ENCODE results near the gene BTBD9.

The BTBD9 gene

DNA sequence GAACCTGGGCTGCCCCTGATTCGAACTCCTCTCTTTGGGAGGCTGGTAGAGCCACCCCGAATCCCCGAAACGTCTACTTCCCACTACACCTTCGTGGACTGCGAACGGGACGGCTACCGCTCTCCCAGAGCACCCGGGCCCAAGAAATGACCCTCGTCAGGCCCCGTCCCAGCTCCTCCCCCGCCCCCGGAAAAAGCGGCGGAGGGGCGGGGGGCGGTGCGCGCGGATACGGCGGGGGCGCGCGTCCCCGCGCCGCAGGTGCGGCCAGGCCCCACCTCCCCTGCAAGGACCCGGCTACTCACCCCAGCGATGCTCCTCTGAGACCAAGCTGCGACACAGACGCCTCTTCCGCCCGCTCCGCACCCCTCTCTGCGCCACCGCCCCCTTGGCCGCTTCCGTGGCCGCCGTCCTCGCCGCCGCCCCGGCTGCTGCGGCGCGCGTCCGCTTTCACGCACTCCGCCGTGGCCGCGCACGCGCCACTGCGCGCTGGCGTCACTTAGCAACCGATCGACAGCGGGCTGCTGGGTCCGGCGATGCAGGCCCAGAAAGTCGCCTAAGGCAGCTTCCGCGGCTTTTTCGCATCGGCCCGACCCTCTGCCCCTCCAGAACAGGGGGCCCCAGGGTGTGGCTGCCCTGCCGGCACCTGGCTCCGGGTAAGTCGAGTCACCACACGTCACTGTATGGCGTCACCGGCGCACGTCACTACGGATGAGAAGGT, at the start of gene BTBD9:
BTBD9 (minus strand) TSS at position 432 of the 718 bp plus-strand sequence.
- DNase-seq (ENCODE audit: low read depth in 2 of 3, low spot score in 2 of 3): peak; percentile 61 to 71 (median 64)

DNA sequence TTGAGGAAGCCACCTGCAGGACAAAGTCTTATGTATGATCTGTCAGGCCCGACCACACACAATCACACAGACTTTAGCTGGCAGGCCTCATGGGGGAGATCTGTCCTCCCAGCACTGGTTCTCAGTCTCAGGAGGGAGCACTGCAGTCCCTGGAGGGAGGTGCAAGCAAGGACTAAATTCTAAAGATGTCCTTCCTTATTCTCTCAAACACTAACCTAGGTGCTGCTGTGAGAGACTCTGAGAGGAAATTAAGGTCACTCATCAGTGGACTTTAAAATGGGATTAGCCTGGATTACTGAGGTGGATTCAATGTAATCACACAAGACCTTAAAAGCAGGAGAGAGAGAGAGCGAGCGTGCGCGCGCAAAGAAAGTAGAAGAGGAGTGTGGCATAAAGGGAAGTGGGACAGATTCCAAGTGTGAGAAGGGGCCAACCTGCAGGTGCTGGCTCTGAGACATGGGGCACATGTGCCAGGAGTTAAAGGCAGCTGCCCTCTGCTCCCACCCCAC, 48.9 kb upstream of the BTBD9 start:
- DNase-seq (ENCODE audit: low read depth in 2 of 3, low spot score in 2 of 3): no peak

DNA sequence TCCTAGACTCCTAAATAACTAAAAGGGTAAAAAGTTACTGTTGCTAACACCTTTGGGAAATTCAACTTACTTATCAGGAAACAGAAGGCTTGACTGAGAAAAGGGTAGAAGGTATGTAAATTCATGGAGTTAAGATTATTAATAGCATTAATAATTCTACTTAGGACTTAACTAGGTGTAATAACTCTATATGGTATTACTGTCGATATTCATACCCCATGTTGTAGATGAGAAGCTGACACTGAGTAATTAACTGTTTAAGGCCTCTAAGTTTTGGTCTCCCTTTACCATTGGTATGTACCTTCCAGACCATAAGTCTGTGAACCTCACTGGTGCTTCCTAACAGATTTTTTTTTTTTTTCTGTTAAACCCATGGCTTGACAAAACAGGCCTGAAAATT, 47.8 kb upstream of the BTBD9 start:
- no peak for DNase-seq (ENCODE audit: low read depth in 2 of 3, low spot score in 2 of 3)

DNA sequence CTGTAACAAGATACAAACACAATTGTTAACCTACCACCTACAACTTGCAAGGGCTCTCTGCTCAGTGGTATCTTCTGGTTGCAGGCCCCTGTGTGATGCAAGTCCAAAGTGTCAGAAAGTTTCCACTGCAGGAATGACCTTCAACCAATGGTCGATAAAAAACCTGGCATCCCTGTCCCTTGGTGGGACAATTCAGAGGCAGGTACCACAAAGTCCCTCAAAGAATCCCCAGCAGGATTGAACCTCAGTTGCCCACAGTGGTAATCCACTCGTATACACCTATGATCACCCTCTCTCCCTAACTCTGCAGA, 47.3 kb upstream of the BTBD9 start:
- no peak for DNase-seq (ENCODE audit: low read depth in 2 of 3, low spot score in 2 of 3)

DNA sequence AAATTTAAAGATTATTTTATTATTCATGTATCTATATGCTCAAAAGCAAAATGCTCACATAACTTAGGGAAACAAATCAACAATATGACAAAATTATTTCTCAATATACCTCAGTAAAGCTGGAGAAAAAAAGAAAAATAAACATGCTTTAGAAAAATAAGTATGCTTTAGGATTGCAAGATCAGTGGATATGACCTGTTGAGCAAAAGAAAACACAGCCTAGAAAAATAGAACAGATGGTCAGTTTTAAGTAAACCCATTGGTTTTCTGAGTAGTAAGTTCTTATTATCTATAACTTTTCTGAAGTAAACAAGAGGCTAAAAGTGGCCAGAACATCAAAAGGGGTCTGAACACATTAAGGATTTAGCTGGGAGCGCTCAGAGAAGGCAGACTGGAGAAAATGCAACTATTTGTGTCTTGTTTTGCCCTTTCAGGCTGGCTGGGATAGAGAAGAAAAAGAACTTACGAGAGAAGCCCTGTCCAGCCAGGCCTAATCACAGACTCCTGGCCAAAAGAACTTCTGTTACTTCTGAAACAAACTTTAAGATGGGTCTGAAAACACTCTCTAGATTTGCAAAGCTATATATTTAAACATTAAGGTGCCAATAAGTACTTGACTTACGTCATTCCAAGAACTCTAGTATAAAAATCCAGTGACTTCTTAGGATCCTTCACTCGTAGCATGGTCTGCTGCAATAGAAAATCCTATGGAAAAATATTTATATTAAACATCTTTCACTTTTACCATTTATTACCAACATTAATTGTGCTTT, 46.7 kb upstream of the BTBD9 start:
- no peak for DNase-seq (ENCODE audit: low read depth in 2 of 3, low spot score in 2 of 3)

DNA sequence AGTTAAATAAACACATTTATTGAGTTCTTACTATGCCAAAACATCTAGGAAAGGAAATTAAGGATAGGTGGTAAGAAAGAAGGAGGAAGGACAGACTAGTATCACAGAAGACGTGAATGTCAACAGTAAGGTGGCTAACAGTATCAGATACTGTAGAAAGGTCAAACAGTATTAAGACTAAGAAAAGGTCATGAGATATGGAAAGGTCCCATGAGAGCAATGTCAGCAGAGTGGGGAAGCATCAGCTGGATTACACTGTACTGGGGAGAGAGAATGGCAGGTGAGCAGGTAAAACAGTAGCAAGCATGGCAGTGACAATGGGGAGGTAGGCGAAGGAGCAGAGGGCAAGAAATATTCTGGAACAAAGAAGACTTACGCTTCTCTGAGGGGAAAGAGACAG, 45.2 kb upstream of the BTBD9 start:
- no peak for DNase-seq (ENCODE audit: low read depth in 2 of 3, low spot score in 2 of 3)

DNA sequence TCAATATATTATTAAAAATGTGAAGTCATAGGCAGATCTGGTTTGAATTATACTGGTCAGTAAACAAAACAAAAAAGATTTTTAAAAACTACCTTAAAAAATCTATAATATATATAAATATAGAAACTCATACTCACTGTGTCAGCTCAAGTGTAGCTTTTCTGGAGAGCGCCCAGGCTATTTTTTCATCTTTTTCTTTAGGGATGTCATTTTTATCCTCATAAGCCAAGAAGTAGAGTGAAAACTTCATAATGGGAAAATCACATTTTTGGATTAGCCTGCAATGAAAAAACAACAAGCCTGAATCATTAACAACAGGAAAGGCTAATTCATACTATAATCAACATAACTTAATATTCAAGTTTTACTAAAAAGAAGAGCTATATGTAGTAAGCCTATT, 44.5 kb upstream of the BTBD9 start:
- no peak for DNase-seq (ENCODE audit: low read depth in 2 of 3, low spot score in 2 of 3)

DNA sequence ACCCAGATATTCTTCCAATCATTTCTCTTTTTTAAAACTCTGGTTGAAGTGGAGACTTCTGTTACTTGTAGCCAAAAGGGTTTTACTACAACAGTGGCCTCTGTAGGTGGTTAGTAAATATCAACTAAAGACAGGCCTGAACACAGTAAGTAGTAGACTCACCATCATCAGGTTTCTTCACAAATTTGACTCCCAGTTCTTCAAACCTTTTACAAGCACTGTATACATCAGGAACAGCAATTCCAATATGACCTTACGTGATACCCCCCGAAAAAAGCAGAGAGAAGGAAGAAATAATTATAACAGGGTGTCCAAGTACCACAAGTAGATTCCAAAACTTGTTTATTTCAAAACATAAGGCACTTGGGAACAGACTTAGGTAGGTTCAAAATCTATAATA, 42.1 kb upstream of the BTBD9 start:
- no peak for DNase-seq (ENCODE audit: low read depth in 2 of 3, low spot score in 2 of 3)

DNA sequence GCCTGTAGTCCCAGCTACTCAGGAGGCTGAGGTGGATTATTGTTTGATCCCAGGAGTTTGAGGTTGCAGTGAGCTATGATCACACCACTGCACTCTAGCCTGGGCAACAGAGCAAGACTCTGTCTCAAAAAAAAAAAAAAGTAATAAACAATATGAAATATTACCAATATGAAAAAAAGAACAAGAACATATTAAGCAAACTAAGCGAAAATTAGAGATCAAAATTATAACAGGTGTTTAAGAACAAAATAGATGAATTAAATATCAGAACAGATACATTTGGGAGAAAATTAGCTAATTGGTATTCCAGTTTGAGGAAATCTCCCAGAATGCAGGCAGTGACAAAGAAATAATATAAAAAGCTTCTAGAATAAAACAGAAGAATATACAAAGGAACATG, 39.9 kb upstream of the BTBD9 start:
- DNase-seq (ENCODE audit: low read depth in 2 of 3, low spot score in 2 of 3): no peak

DNA sequence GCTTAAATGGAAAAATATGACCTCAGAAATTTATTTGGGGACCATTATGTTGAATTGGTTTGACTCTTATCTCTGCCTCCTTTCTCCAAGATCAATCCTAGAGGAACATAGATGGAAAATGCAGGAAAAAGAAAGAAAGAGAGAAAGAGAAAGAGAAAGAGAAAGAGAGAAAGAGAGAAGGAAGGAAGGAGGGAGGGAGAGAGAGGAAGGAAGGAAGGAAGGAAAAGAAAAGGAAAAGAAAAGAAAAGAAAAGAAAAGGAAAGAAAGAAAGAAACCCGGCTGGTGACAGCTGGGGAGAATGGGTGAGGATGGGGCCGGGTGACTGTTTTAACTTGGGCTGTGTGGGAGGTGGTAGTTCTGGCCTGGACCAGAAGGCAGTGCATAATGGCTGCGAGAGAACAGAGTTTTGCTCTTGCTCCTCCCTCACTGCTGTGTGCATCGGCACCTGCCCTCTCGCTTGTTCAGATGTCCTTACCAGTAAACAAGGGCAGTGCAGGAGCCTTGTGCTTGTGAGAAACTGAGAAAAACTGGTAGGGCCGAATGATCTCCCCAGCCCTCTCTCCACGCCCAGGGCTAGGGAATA, 38.5 kb upstream of the BTBD9 start:
- no peak for DNase-seq (ENCODE audit: low read depth in 2 of 3, low spot score in 2 of 3)

DNA sequence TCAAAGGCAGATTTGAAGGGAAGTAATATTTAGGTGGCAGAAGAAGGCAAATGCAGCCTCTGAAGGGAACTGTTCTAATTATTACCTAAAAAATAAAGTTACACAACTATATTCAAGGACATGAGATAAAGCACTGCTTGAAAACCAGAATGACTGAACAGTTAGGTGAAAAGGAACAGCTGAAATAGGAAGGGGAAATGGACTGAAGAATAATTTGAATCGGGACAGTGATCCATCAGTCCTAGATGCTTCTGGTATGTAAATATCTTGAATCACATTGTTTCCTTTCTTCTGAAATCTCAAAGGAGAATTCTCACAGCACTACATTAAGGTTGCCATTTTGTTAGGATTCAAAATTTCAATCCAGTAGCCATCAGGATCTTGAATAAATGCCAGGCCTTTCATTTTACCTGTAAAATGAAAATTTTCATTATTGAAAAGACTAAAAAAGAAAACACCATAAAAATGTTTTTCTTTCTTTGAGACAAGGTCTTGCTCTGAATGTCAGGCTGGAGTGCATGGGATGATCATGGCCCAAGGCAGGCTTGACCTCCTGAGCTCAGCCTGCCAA, 37.3 kb upstream of the BTBD9 start:
- DNase-seq (ENCODE audit: low read depth in 2 of 3, low spot score in 2 of 3): no peak

DNA sequence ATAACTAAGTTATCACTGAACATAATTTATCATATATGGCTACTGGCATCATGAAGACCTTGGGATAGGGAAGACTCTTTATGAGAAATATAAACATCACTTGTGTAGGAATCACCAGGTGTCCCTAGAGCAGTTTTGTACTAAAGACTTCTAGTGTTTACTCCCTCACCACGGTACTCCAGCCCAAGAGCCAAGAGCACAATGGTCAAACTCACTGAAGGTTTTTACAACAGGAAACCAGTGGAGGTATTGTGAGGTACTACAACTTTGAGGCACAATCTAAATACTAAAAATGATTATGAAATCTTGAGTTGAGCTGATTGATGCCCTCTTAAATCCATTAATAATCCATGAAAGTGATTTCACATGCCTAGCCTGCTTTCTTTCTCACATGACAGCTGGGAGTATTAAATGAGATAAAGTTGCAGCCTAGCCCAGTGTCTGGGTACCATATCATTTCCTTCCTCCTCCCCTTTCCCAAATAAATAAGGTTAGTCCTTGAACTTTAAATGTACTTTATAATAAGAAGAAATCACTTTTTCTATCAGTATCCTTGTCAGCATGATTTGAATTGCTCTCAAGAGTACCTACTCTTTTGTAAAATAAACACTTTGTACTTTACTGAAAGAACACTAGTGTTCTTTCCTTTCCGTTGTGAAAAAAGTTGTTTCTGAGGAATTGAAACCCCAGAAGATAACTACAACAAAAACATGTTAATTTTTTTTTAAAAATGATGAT, 36.7 kb upstream of the BTBD9 start:
- DNase-seq (ENCODE audit: low read depth in 2 of 3, low spot score in 2 of 3): no peak

DNA sequence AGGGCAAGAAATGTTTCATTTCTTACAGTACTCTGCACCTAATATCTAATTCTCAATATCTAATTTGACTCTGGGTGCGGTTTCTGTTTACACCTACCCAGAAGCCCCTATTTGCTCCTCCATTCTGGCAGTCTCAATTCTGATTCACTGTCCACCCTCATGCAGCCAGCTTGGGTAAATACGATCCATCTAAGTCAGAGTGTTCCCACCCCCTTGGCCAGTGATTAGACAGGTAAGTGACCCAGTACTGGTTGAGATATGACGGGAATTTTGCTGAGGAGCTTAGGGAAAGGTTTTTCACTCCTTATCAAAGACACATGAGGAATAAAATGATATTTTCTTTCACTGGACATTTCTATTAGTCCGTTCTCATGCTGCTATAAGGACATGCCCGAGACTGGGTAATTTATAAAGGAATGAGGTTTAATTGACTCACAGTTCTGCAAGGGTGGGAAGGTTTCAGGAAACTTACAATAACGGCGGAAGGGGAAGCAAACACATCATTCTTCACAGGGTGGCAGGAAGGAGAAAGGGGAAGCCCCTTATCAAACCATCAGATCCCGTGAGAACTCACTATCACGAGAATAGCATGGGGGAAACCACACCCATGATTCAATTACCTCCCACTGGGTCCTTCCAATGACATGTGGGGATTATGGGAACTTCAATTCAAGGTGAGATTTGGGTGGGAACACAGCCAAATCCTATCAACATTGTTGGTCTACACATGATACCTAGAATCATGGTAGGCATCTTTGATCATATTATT, 33.9 kb upstream of the BTBD9 start:
- no peak for DNase-seq (ENCODE audit: low read depth in 2 of 3, low spot score in 2 of 3)

DNA sequence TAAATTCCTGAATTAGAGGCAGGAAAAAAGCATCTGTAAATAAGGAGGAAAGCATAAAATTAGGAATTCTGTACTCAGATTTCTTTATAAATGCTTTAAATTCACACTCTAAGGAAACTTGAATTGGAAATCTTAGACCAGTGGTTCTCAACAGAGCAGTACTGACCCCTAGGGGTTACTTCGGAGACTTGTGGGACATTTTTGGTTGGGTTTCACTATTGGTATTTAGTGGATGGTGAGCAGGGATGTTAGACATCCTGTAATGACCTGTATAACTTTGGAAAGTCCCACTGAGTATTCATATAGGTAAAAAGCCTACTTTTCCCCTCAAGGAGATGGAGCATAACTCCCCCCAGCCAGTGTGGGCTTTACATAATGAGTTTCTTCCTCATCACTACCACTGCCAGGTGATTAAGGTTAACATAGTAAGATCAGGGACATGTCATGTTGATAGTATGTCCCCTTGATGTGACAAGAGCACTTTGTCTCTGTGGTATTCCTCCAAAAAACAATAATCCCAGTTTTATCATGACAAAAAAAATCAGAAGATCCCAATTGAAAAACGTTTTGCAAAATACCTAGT, 32.2 kb upstream of the BTBD9 start:
- DNase-seq (ENCODE audit: low read depth in 2 of 3, low spot score in 2 of 3): no peak

DNA sequence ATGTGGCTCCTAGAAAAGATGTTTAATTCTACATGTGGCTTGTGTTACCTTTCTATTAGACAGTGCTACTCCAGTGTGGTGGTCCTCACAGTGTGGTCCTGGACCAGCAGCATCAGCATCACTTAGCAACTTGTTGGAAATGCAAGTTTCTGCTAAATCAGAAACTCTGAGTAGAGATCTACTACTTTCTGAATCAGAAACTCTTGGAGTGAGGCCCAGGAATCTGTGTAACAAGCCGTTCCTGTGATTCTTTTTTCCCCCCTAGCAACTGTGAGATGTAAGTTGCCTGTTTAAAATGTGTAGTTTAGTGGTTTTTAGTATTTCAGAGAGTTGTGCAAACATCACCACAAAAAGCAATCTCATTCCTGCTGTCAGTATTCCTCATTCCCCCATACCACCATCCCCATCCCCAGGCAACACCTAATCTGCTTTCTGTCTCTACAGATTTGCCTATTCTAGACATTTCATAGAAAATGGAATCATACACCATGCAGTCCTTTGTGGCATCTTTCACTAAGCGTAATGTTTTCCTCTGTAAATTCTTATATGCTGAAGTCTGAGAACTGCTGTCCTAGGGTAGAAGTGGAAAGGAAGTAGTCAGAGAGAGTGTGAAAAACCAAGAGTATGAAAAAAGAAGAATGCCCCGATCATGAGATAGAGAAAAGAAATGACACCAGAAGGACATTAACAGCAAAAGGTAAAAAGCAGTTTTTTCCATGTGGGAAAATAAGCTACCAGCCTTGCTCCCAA, 18.9 kb upstream of the BTBD9 start:
- no peak for DNase-seq (ENCODE audit: low read depth in 2 of 3, low spot score in 2 of 3)

DNA sequence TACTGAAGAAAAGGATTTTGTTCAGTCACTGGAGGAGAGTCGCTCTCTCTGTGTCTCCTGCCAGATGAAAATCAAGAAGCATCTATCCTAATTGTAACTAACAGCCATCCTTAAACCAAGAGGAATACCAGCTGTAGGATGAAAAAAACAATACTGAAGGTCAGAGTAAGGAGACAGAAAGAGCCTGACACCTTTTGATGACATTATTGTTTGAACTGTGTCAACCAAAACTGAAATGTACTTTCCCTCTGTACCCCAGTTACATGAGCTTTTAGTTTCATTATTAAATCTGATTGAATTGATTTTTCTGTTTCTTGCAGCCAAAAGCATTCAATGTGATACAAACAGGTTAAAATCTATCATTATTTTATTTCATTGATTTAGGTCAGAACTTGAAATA, 17.2 kb upstream of the BTBD9 start:
- no peak for DNase-seq (ENCODE audit: low read depth in 2 of 3, low spot score in 2 of 3)

DNA sequence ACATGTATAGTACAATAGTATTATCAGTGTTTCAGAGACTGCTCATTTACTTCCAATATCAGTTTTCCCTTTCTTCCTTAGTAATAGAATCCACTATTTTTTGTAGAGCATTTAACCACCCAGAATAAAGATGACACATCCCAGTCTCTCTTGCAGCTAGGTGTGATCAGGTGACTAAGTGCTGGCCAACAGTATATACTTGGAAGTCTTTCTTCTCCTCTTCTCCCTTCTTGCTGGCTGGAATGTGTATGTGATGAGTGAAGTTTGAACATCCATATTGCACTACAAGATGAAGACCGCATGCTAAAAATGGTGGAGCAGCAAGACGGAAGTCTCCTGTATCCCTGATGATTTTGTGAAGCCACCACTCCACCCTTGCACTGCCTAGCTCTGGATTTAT, 14.5 kb upstream of the BTBD9 start:
- no peak for DNase-seq (ENCODE audit: low read depth in 2 of 3, low spot score in 2 of 3)

DNA sequence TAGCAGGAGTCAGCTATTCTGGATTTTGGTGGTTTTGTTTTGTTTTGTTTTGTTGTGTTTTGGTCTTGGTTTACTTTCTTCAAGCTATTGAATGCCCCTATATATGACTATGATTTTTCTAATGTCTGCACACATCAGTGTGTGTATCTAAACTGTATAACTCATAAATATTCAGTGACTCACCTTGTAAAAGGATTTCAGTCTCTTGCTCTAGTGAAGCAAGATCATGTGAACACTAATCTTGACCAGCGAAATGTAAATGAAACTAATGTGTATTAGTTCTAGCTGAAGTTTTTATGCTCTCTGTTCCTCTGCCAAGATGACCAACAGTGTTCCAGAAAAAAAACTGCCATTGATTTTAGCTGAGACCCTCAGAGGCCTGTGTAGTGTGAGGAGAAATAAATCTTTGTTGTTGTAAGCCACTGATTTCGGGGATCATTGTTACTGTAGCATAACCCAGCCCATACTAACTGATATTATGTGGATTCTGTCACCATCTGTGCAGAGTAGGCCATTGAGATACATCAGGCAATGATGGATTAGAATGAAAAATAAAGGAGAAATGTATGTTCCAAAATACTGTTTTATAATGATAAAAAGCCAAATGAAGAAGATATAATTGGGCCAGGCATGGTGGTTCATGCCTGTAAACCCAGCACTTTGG, 11.5 kb upstream of the BTBD9 start:
- DNase-seq (ENCODE audit: low read depth in 2 of 3, low spot score in 2 of 3): no peak

DNA sequence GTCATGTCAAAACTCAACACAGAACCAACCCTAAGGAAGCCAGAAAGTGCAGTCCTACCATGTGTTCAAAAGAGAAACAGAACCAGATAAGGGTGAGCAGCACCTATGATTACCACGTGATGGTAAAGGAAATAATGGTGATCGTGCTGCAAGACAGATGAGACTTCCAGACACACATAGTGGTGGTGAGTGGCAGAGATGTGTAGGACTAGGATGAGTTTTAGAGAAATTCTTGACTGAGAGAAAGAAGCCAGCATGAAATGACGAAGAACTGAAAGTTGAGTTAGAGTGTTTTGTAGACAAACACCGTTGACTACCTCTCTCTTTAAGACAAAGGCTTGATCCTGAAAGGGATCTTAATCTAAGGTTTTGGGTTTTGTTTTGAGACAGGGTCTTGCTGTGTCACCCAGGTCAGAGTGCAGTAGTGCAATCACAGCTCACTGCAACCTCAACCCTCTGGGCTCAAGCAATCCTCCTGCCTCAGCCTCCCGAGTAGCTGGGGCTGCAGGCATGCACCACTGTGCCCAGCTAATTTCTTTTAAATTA, 10.6 kb upstream of the BTBD9 start:
- no peak for DNase-seq (ENCODE audit: low read depth in 2 of 3, low spot score in 2 of 3)

Data from activated CD8-positive, alpha-beta memory T cell treated with anti-CD3 and anti-CD28 coated beads for 48 hours (primary cell).